ENCODE results near the gene HINT3. TPM values are rescaled to one million over a fixed set of nuclear protein-coding genes. Genes with fewer than 3 reads are reported as not detected.
"Not testable (repeated sequence)": the region's sequence is repeated elsewhere in the genome, so short reads cannot be mapped to it uniquely, and the experiment has no call there.

The HINT3 gene
- total RNA-seq, 1 donor from 2014 or later = 17.4 TPM

- no peak for DNase-seq (ENCODE audit: low read depth, low spot score)
- Mint-ChIP-seq H3K4me3 (no peak overlapping the region), H3K4me1 (no peaks in the 10 kb centered on the region), H3K27ac (ENCODE audit: unreplicated experiment) (no peak overlapping the region), H3K36me3 (ENCODE audit: low read depth) (no peaks in the 10 kb centered on the region), H3K9me3 (no peaks in the 10 kb centered on the region), H3K27me3 (ENCODE audit: low read depth) (peaks cover 26% of the 10 kb centered on the region)
- TF ChIP-seq CTCF (conservative IDR thresholded peaks at IDR 0.05) = no peak
Measured at GRCh38 chr6:125945378-125946141, 11.0 kb upstream of the HINT3 start.

- Mint-ChIP-seq H3K36me3 (ENCODE audit: low read depth) (no peaks in the 10 kb centered on the region), H3K27ac (ENCODE audit: unreplicated experiment) (no peak overlapping the region), H3K4me3 (no peak overlapping the region), H3K27me3 (ENCODE audit: low read depth) (peaks cover 25% of the 10 kb centered on the region), H3K4me1 (no peaks in the 10 kb centered on the region), H3K9me3 (no peaks in the 10 kb centered on the region)
- TF ChIP-seq CTCF (conservative IDR thresholded peaks at IDR 0.05) = no peak
- no peak for DNase-seq (ENCODE audit: low read depth, low spot score)
Measured at GRCh38 chr6:125947615-125948014, 9.0 kb upstream of the HINT3 start.

- no peak overlapping the region for H3K27ac Mint-ChIP-seq (ENCODE audit: unreplicated experiment)
- H3K27me3 Mint-ChIP-seq (ENCODE audit: low read depth) = peaks cover 20% of the 10 kb centered on the region
- H3K36me3 Mint-ChIP-seq (ENCODE audit: low read depth) = no peaks in the 10 kb centered on the region
- H3K4me3 Mint-ChIP-seq = no peak overlapping the region
- H3K4me1 Mint-ChIP-seq = no peaks in the 10 kb centered on the region
- H3K9me3 Mint-ChIP-seq = no peaks in the 10 kb centered on the region
- TF ChIP-seq CTCF (conservative IDR thresholded peaks at IDR 0.05) = no peak
- DNase-seq (ENCODE audit: low read depth, low spot score) = no peak
Measured at GRCh38 chr6:125948455-125948854, 8.1 kb upstream of the HINT3 start.

GRCh38 chr6:125949069-125949468, 7.5 kb upstream of the HINT3 start:
- no peak for DNase-seq (ENCODE audit: low read depth, low spot score)
- H3K36me3 Mint-ChIP-seq (ENCODE audit: low read depth) = no peaks in the 10 kb centered on the region
- no peak overlapping the region for H3K4me3 Mint-ChIP-seq
- H3K9me3 Mint-ChIP-seq = no peaks in the 10 kb centered on the region
- H3K4me1 Mint-ChIP-seq = no peaks in the 10 kb centered on the region
- no peak overlapping the region for H3K27ac Mint-ChIP-seq (ENCODE audit: unreplicated experiment)
- H3K27me3 Mint-ChIP-seq (ENCODE audit: low read depth) = peaks cover 19% of the 10 kb centered on the region
- no peak for TF ChIP-seq CTCF (conservative IDR thresholded peaks at IDR 0.05)

GRCh38 chr6:125950293-125950692, 6.3 kb upstream of the HINT3 start:
- Mint-ChIP-seq H3K4me3 (no peak overlapping the region), H3K27me3 (ENCODE audit: low read depth) (peaks cover 32% of the 10 kb centered on the region), H3K27ac (ENCODE audit: unreplicated experiment) (no peak overlapping the region), H3K4me1 (no peaks in the 10 kb centered on the region), H3K9me3 (no peaks in the 10 kb centered on the region), H3K36me3 (ENCODE audit: low read depth) (no peaks in the 10 kb centered on the region)
- no peak for DNase-seq (ENCODE audit: low read depth, low spot score)
- no peak for TF ChIP-seq CTCF (conservative IDR thresholded peaks at IDR 0.05)

- H3K36me3 Mint-ChIP-seq (ENCODE audit: low read depth); H3K27ac Mint-ChIP-seq (ENCODE audit: unreplicated experiment); H3K4me3 Mint-ChIP-seq; DNase-seq (ENCODE audit: low read depth, low spot score); H3K9me3 Mint-ChIP-seq; H3K4me1 Mint-ChIP-seq: not testable (repeated sequence)
- peaks cover 35% of the 10 kb centered on the region for H3K27me3 Mint-ChIP-seq (ENCODE audit: low read depth)
Measured at GRCh38 chr6:125950716-125951115, 5.9 kb upstream of the HINT3 start.
